Tongue (tissue), 2 donors: ENCODE results near the gene IL36RN. TPM values are rescaled to one million over a fixed set of nuclear protein-coding genes. Genes with fewer than 3 reads are reported as not detected.
A peak's percentile ranks its signal among the peaks of the same experiment; 100 is the strongest.

Experiments used
- DNase-seq: peaks from one replicate; pipeline ENCODE4 v3.0.0-alpha.2; 2015
- total RNA-seq: library from RNA; depleted of rRNA; stranded (reverse); fragments of >200 nt; gene quantifications from one replicate; pipeline ENCODE4 v1.2.3, GENCODE V29; 2014

The IL36RN gene
- total RNA-seq, 1 donor from 2014 or later = 5.6 TPM

DNA sequence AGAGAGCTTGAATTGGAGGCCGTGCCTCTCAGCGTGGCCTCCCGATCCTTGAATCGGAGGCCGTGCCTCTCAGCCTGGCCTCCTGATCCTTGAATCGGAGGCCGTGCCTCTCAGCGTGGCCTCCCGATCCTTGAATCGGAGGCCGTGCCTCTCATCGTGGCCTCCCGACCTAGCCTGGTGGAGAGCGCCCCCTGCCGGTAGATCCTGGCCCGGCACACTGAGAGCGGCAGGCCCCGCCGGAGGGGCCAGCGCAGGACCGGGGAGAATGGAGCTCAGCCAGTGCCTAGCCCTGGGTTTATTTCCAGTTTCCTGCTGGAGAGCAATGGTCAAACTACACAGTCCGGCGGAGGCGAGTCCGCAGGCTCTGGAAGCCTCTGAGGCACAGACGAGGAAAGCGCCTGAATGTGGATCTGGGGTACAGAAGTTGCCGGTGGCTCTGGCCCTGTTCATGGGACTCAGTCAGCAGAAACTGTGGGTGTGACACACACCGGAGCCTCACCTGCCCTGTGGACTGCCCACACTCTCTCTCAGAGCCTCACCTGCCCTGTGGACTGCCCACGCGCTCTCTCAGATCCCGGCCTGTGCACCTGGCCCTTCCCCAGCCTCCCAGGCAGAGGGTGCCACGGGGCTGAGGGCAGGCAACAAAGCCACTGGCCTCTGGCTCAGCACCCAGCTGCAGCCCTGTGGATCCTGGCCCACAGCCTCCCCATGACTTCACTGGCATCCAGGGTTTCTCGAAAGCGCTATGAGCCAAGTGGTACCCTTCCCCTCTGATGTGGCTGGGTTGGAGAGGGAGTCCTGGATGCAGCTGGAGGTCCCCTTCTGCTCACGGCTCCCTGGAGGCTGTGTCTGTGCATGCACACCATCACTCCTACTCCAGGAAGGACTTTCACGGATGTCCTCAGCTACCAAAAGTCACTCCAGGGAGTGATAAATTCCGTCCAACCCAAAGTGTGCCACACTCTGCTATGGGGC, 7.8 kb upstream of the IL36RN start:
- DNase-seq = no peak

DNA sequence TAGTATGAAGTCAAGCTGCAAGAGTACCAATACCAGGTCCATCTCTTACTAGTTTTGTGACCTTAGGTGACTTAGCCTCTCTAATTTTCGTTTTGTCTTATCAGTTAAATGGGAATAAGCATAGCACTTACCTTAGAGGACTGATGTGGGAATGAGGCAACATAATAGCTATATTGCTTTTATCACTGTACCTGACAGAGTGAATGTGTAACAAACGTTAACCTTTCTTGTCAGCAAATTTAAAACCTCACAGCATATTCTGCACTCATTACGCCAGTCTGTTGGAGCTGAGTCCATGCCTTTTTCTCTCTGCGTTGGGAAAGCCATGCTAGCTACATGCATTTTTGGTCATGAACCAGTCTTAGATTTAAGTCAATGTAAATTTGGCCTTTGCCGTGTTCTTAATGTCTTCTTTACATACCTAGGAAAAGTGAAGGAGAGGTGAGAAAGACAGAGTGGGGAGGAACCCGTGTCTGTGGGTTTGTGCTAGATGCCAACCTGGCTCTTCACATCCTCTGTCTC, 6.5 kb upstream of the IL36RN start, which contains the start of gene IL36B:
IL36B (minus strand) TSS at position 472 of the 522 bp plus-strand sequence.
- DNase-seq = no peak

DNA sequence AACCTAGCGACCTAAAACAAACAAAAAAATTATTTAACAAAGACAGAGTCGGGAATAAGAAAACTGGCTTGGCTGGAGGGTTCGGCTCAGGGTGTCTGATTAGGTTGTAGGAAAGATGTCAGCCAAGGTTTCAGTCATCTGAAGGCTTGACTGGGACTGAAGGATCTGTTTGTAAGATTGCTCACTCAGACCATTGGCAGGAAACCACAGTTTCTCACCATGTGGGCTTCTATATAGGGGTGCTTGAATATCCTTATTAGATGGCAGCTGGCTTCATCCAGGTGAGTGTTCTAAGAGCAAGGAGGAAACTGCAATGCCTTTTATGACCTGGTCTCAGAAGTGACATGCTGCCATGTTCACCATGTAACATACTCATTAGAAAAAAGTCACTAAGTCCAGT, 5.3 kb upstream of the IL36RN start:
- no peak for DNase-seq

DNA sequence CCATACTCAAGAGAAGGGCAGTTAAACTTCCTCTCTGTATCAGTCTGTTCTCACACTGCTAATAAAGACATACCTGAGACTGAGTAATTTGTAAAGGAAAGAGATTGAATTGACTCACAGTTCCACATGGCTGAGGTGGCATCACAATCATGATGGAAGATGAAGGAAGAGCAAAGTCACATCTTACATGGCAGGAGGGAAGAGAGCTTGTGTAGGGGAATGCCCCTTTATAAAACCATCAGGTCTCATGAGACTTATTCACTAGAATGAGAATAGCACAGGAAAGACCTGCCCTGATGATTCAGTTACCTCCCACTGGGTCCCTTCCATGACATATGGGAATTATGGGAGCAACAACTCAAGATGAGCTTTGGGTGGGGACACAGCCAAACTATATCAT, 4.9 kb upstream of the IL36RN start:
- no peak for DNase-seq

DNA sequence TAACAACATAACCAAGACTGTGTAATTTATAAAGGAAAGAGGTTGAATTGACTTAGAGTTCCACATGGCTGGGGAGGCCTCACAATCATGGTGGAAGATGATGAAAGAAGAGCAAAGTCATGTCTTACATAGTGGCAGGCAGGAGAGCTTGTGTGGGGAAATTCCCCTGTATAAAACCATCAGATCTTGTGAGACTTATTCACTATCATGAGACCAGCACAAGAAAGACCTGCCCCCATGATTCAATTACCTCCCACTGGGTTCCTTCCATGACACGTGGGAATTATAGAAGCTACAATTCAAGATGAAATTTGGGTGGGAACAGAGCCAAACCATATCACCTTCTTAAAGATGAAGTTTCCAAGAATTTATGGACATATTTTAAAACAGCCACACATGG, 2.5 kb upstream of the IL36RN start:
- DNase-seq = no peak

DNA sequence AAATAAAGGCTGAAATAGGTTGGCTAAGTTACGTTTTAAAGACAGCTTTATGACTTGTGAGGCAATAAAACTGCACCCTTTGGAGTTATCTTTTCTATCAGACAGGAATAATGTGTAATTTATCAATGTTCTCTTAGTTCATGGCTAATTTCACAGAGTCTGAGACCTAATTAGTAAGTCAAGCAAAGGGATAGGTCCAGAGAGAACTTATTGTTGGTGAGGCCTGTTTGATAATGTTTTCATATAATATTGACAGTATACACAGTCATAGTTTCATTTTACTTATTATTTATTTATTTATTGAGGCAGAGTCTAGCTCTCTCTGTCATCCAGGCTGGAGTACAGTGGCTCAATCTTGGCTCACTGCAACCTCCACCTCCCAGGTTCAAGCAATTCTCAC, 1.9 kb upstream of the IL36RN start:
- no peak for DNase-seq

DNA sequence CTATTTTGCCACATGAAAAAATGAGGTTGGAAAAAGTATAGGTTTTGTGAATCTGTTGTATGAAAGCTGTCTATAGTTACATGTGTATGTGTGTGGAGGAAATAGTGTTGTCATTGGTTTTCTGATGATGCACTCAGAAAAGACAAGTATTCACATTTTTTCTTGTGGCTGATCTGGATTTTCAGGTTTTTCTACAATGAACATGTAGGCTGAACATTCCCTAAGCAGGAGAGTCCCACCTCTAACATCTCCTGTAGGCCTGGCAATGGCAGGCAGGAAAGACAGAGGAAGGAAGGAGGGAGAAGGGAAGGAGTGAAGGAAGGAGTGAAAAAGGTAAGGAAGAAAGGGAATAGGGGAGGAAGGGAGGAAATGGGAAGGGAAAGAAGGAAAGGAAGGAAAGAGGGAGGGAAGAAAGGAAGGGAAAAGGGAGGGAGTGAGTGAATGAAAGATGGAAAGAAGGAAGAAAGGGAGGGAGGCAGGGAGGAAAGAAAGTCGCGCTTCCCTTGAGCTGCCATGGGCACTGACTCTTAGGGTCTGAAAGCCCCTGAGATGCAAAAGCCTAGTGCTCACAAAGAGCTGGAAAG, 495 bp upstream of the IL36RN start:
- peak; percentile 60 for DNase-seq

DNA sequence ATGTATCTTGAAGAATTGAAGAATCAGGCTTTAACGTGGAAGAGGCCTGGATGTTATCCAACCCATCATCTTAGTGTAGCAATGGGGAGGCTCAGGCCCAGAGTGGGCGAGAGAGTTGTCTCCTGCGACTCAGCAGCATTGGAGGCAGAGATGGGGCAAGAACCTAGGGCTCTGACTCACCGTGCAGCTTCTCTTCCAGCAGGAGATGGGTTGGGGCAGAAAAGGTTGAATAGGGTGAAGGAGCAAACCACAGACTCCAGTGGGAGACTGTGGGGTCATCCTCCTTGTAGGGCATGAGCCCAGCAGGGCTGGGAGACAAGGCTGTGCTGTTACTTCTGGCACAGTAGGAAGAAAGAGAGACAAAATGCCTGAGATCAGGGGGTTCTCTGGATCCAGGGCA, 1.4 kb downstream of the IL36RN start:
- DNase-seq = no peak

DNA sequence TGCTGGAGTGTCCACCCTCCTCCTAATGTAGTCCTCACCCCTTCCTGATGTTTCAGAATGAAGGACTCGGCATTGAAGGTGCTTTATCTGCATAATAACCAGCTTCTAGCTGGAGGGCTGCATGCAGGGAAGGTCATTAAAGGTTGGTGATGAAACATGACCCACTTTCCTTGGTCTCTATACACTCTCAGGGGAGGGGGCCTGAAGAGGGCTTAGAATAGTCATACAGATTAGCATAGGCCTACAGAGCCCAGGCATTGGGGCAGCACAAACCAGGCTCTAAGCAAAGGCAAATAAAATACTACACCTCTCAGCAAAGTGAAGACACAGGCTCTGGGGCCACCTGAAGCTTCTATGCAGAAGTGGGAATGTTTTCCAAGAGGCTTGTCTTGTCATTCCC, 1.8 kb downstream of the IL36RN start:
- no peak for DNase-seq

DNA sequence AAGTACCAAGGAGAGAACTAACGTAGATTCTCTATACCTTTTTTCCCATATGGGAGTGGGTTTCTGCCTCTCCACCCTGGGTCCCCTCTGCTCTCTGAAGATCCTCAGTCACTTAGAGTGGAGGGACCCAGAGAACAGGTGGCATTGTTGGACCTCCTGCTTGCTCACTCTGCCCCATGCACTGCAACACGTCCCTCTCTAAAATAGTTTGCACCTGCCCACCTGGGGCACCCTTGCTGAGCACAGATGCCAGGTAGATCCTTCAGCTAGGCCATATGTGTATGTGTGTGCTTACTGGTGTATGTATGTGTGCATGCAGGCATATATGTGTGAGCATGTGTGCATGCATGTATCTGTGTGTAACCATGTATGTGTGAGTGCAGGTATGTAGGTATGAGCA, 2.2 kb downstream of the IL36RN start:
- DNase-seq = no peak

DNA sequence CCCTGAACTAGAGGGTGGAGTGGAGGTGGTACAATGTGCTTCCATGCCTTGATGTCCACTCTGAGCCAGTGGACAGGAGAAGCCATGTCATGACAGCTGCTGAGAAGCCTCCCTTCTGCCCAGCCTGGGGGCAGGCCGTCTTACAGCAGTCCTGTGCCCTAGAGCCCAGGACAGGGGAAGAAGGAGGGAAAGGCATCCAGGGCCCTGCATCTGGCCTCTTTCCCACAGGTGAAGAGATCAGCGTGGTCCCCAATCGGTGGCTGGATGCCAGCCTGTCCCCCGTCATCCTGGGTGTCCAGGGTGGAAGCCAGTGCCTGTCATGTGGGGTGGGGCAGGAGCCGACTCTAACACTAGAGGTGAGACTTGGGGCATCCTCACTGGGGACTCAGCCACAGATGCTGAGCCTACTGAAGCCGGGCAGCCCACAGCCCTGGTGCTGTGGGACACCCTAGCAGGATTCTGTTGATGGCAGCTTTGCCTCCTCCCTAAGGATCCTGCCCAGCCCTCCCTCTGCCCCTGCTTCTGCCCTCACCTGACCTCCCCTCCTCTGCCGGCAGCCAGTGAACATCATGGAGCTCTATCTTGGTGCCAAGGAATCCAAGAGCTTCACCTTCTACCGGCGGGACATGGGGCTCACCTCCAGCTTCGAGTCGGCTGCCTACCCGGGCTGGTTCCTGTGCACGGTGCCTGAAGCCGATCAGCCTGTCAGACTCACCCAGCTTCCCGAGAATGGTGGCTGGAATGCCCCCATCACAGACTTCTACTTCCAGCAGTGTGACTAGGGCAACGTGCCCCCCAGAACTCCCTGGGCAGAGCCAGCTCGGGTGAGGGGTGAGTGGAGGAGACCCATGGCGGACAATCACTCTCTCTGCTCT, 3.1 kb downstream of the IL36RN start:
- no peak for DNase-seq

DNA sequence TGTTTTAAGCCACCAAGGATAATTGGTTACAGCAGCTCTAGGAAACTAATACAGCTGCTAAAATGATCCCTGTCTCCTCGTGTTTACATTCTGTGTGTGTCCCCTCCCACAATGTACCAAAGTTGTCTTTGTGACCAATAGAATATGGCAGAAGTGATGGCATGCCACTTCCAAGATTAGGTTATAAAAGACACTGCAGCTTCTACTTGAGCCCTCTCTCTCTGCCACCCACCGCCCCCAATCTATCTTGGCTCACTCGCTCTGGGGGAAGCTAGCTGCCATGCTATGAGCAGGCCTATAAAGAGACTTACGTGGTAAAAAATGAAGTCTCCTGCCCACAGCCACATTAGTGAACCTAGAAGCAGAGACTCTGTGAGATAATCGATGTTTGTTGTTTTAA, 5.3 kb downstream of the IL36RN start:
- DNase-seq = no peak

DNA sequence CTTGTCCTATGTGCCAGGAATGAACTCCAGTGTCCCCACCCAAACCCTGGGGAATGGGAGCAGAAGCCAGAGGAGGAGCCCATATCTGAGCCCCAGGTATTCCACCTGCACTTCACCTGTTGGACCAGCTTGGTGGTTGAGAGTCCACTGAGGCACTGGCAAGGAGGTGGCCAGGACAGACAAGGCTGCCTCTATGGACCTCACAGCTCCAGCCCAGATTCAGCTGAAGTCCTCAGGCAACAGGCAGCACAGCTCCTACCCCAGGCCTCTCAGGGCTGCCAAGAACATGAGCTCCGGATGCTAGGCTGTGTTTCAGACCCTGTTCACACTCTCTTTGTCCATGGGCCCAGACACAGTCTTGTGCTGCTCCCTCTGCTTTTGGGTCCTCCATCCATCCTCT, 5.9 kb downstream of the IL36RN start:
- DNase-seq = no peak

DNA sequence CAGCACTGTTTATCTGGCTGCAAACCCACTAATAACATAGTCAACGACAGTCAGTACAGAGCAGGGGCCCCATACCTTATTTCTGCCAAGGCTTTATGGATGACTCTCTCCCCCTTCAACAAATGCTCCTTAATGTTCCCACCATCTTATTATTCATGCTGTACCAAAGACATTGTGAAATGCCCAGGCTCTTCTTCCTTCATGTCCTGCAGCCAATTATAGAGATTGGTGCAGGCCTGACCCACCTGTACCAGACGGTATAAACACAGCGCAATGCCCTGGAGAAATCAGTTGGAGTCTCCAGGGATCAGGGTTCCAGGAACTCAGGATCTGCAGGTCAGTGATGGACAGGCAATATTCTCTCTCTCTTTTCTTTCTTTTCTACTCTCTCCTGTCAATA, 8.7 kb downstream of the IL36RN start, which contains the start of gene IL1F10:
IL1F10 (plus strand) TSS at position 290 of the 400 bp plus-strand sequence. CDS start 4,769 bp downstream, outside the sequence.
- no peak for DNase-seq

DNA sequence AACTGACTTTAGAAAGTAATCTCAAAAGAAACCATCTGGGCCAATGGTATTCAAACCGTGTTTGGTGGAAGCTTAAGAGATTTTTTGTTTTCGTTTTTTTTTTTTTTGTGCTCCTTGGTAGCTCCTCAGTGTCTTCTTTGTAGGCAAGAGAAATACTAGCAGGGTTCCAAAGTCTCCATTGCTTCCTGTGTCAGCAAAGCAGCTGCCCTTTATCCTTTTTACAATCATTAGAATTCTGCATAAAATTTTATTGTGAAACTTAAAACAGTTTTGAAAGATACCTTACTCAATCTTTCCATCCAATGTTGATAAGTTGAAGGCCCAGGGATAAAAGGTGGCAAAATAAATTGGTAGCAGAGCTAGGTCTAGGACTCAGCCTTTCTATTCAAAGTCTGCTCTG, 9.3 kb downstream of the IL36RN start:
- DNase-seq = no peak

DNA sequence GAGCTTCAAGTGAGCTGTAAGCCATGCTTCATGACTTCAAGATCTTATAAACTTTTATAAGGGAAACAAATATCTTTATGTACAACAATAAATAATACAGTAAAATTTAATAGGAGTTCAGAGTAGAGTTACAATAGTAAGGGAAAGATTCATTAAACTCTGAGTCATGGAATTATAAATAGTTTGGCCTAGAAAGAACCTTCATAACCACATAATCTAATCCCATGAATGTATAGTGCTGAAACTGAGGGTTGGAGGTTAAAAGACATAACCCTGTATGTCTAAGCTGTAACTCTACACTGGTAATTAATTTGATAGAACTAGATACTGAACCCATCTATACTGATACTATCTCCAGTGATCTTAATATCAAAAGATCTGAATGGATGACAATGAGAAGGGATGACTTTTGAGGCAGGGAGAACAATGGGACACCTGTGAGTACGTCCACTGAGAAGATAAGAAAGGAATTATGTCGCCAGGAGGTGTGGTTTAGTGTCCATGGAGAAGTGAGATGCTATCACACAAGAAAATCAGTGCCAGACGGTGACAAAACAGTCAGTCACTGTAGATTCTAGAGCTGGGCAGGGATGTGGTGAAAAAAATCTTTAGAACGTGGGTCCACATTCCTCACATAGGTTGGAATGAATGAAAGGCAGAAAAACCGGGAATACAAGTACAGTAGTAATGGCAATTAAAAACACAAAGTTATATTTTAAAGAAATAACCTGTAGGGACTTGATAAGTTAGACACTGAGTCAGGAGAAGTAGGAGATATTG, 9.9 kb downstream of the IL36RN start:
- no peak for DNase-seq

DNA sequence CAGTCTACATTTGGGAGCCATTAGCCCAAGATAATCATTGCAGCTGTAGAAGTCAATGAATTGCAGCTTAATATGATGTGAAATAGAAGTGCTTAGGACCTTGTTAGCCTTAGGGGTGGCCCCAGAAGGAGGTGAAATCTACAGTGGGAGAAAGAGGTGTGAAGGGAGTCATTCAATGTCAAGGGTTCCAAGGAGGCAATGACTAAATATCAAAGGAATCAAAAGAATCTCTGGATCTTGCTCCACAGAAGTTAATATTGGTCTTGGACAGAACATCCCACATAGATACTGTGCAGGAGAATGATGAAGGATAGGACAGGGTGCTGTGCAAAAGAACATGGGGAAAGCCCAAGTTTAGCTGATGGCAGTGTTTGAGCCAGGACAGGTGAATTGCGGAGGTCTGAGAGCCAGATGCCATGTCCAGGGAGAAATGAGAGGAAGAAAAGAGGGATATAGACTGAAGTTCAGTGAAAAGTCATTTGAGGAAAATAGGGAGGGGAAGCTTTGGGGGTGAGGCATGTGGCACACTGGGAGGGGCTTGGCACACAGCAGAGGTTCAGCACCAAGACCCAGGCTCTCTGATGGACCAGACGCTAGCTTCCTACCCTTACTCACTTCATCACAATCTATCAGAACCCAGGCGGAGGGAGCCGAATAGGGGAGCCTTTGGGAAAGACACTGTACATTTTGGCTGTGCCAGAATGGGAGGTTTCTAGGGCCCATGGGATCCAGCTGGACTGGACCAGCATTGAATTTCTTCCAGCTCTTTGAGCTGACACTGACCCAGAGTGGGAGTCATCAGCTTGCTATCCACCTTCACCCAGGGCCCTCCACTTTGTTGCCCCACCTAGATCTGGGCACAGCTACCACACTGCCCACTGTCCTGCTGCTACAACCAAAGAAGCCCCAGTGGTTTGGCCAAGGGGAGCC, 10.9 kb downstream of the IL36RN start:
- DNase-seq = no peak

DNA sequence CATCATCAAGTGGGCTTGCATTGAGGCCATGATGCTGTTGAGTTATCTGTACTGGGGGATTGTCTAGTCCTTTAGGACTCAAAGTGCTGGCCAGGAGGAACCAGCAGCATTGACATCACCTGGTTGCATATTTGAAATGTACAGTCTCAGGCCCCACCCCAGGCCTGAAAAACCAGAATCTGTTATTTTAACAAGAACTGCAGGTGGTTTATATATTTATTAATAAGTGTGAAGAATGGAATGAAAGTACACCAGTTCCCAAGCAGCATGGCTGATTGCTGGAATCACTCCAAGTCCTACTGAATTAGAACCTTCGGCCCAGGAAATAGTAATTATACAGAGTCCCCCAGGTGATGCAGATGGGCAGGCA, 11.6 kb downstream of the IL36RN start:
- DNase-seq = no peak

DNA sequence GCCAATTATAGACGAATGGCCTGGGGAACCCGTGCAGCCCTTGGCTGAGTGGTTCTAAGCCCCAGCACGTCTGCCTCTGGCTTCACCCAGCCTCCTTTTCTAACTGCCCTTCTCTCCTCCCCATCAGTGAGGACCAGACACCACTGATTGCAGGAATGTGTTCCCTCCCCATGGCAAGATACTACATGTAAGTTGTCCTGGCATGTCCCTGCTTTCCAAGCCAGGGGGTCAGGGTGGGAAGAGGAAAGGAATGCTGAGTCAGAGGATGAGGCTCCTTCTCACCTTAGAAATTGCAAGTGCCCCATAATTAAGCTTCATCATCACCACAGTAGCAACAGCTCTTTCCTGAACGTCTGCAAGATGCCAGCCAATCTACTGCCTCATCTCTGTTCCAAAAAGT, 13.6 kb downstream of the IL36RN start:
- no peak for DNase-seq

DNA sequence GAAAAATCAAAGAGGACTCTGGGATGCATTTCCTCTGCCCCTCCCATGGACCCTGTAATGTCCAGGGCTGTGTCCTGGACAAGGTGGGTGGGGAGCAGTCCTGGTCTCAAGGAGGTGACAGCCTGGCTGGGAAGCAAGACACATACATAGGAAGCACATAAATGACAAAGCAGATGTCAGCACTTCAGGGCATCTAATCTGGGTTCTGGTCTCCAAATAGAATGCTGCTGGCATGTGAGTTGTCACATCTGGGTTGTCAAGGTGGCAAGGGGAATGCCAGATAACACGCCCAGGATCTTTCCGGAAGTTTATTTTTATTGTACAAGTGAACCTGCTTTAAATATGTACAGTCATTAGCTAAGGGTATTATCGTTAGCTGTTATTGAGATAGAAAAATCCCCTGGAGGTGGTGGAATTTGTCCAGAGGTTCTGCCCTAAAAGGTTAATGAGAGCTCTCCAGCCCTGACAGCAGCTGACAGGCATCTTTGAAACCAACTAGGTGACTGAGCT, 14.4 kb downstream of the IL36RN start:
- DNase-seq = no peak
